D341Med (cell line): ENCODE results near the gene SLC8A3.
"Not testable (repeated sequence)": the region's sequence is repeated elsewhere in the genome, so short reads cannot be mapped to it uniquely, and the experiment has no call there.

Experiments used
- DNase-seq: peaks from one replicate; pipeline ENCODE4 v3.0.0; 2012; ENCODE audit warnings: low spot score

The SLC8A3 gene

GRCh38 chr14:70188659-70189455 is at the start of gene SLC8A3:
Gene SLC8A3, minus strand, starts transcription at chr14:70188951. Its CDS starts 20,529 bp downstream, at chr14:70168422.
- DNase-seq = peak; percentile 80

GRCh38 chr14:70237710-70238109 is 49.0 kb upstream of the SLC8A3 start:
- no peak for DNase-seq

- DNase-seq = no peak
Measured at GRCh38 chr14:70234066-70234950, 45.6 kb upstream of the SLC8A3 start.

- DNase-seq = not testable (repeated sequence)
Measured at GRCh38 chr14:70231756-70232544, 43.2 kb upstream of the SLC8A3 start.

GRCh38 chr14:70229877-70230640 is 41.3 kb upstream of the SLC8A3 start:
- DNase-seq = not testable (repeated sequence)

GRCh38 chr14:70213721-70214282 is 25.1 kb upstream of the SLC8A3 start:
- DNase-seq = no peak

- DNase-seq = no peak
Measured at GRCh38 chr14:70212752-70213151, 24.0 kb upstream of the SLC8A3 start.

GRCh38 chr14:70208380-70208779 is 19.6 kb upstream of the SLC8A3 start:
- DNase-seq = no peak

- no peak for DNase-seq
Measured at GRCh38 chr14:70203686-70204085, 14.9 kb upstream of the SLC8A3 start.

GRCh38 chr14:70201994-70202393 is 13.2 kb upstream of the SLC8A3 start:
- no peak for DNase-seq

- no peak for DNase-seq
Measured at GRCh38 chr14:70193396-70193795, 4.6 kb upstream of the SLC8A3 start.

GRCh38 chr14:70192915-70193314 is 4.2 kb upstream of the SLC8A3 start:
- peak; percentile 30 for DNase-seq

GRCh38 chr14:70190156-70190555 is 1.4 kb upstream of the SLC8A3 start:
- DNase-seq = no peak

- no peak for DNase-seq
Measured at GRCh38 chr14:70189456-70190077, 816 bp upstream of the SLC8A3 start.

- peak; percentile 68 for DNase-seq
Measured at GRCh38 chr14:70188322-70188658, 461 bp downstream of the SLC8A3 start.

- no peak for DNase-seq
Measured at GRCh38 chr14:70186900-70187451, 1.8 kb downstream of the SLC8A3 start.

- no peak for DNase-seq
Measured at GRCh38 chr14:70183991-70184390, 4.8 kb downstream of the SLC8A3 start.

- no peak for DNase-seq
Measured at GRCh38 chr14:70181276-70181675, 7.5 kb downstream of the SLC8A3 start.

GRCh38 chr14:70180718-70181117 is 8.0 kb downstream of the SLC8A3 start:
- DNase-seq = no peak

- DNase-seq = no peak
Measured at GRCh38 chr14:70177081-70177800, 11.5 kb downstream of the SLC8A3 start.
